Activated T-cell treated with anti-CD3 and anti-CD28 coated beads for 48 hours (primary cell): ENCODE measurements around the gene TXN.

ENCODE experiments used
- DNase-seq: peaks from one replicate; pipeline ENCODE4 v3.0.0-alpha.2; 2020; ENCODE audit warnings: low read depth

The TXN gene

GRCh38 chr9:110256380-110257096, at the start of gene TXN:
TXN (minus strand) TSS chr9:110256507; CDS start chr9:110256435, 72 bp downstream.
- DNase-seq = peak; percentile 90

- no peak for DNase-seq
Observed at GRCh38 chr9:110303133-110303532, 46.8 kb upstream of the TXN start.

- DNase-seq = no peak
Observed at GRCh38 chr9:110298043-110298605, 41.8 kb upstream of the TXN start.

GRCh38 chr9:110293248-110293647, 36.9 kb upstream of the TXN start:
- no peak for DNase-seq

- DNase-seq = no peak
Observed at GRCh38 chr9:110291921-110292557, 35.7 kb upstream of the TXN start.

- DNase-seq = no peak
Observed at GRCh38 chr9:110290001-110290400, 33.7 kb upstream of the TXN start.

GRCh38 chr9:110288503-110288902, 32.2 kb upstream of the TXN start:
- no peak for DNase-seq

GRCh38 chr9:110287289-110287680, 31.0 kb upstream of the TXN start:
- DNase-seq = no peak

GRCh38 chr9:110284211-110284844, 28.0 kb upstream of the TXN start:
- no peak for DNase-seq

GRCh38 chr9:110283751-110284150, 27.4 kb upstream of the TXN start:
- DNase-seq = no peak

- no peak for DNase-seq
Observed at GRCh38 chr9:110282739-110283081, 26.4 kb upstream of the TXN start.

- DNase-seq = no peak
Observed at GRCh38 chr9:110282018-110282738, 25.9 kb upstream of the TXN start.

- no peak for DNase-seq
Observed at GRCh38 chr9:110278080-110278707, 21.9 kb upstream of the TXN start.

GRCh38 chr9:110276781-110277180, 20.5 kb upstream of the TXN start:
- DNase-seq = no peak

- DNase-seq = no peak
Observed at GRCh38 chr9:110270211-110270995, 14.1 kb upstream of the TXN start.

GRCh38 chr9:110266795-110267194, 10.5 kb upstream of the TXN start:
- no peak for DNase-seq

GRCh38 chr9:110261632-110262031, 5.3 kb upstream of the TXN start:
- DNase-seq = no peak

GRCh38 chr9:110260911-110261310, 4.6 kb upstream of the TXN start:
- no peak for DNase-seq

- no peak for DNase-seq
Observed at GRCh38 chr9:110259566-110259965, 3.3 kb upstream of the TXN start.

- no peak for DNase-seq
Observed at GRCh38 chr9:110258690-110259091, 2.4 kb upstream of the TXN start.

GRCh38 chr9:110257956-110258355, 1.6 kb upstream of the TXN start:
- DNase-seq = no peak
